Posterior vena cava (tissue), 2 donors: ENCODE measurements around the gene UQCRFS1. TPM values are rescaled to one million over a fixed set of nuclear protein-coding genes. Genes with fewer than 3 reads are reported as not detected.
"Not testable (repeated sequence)": the region's sequence is repeated elsewhere in the genome, so short reads cannot be mapped to it uniquely, and the experiment has no call there.

Experiments
- DNase-seq: peaks from one replicate; pipeline ENCODE4 v3.0.0-alpha.2; 2020; ENCODE audit warnings: low spot score
- intact Hi-C, 2 donors: fragments of 100-400 bp; cut with DNase I; formaldehyde crosslinking; loops; one replicate each; pipeline versions ENCODE4 v1.14.1 to v1.14.2; 2022 to 2023
- total RNA-seq, 2 donors: library from RNA; stranded (reverse); fragmentation: NEBNext Ultra II Directional; extraction: Animal tissue kit (Norgen Biotek cat#: 25700); gene quantifications; one replicate each; pipeline ENCODE4 v1.2.1, GENCODE V29; 2021
- donor health status: DM: yes; HTN: yes; CAD: no.
- donor health status: DM: yes; HTN: yes; CAD: no.

The UQCRFS1 gene
- total RNA-seq, 2 donors from 2014 or later = 22.3 to 22.6 TPM

- intact Hi-C loops, DNase-seq: not testable (repeated sequence)
Measured at GRCh38 chr19:29231306-29231705, 18.4 kb upstream of the UQCRFS1 start.

GRCh38 chr19:29217616-29218015 is 4.7 kb upstream of the UQCRFS1 start:
- intact Hi-C loops = no loop called here
- no peak for DNase-seq

- DNase-seq = no peak
- intact Hi-C loops = no loop called here
Measured at GRCh38 chr19:29216021-29216420, 3.1 kb upstream of the UQCRFS1 start.

GRCh38 chr19:29215322-29215845 is 2.4 kb upstream of the UQCRFS1 start:
- intact Hi-C loops = no loop called here
- DNase-seq = no peak

- intact Hi-C loops = no loop called here
- no peak for DNase-seq
Measured at GRCh38 chr19:29214411-29214810, 1.5 kb upstream of the UQCRFS1 start.

- intact Hi-C loops = no loop called here
- DNase-seq = no peak
Measured at GRCh38 chr19:29212356-29212647, 649 bp downstream of the UQCRFS1 start.

- intact Hi-C loops = no loop called here
- DNase-seq = no peak
Measured at GRCh38 chr19:29211562-29212355, 1.2 kb downstream of the UQCRFS1 start.

GRCh38 chr19:29211041-29211440 is 1.9 kb downstream of the UQCRFS1 start:
- DNase-seq, intact Hi-C loops: not testable (repeated sequence)

- DNase-seq, intact Hi-C loops: not testable (repeated sequence)
Measured at GRCh38 chr19:29210502-29210901, 2.4 kb downstream of the UQCRFS1 start.

- DNase-seq, intact Hi-C loops: not testable (repeated sequence)
Measured at GRCh38 chr19:29207403-29208187, 5.4 kb downstream of the UQCRFS1 start.

GRCh38 chr19:29206453-29206852 is 6.5 kb downstream of the UQCRFS1 start:
- no peak for DNase-seq
- intact Hi-C loops = no loop called here

GRCh38 chr19:29202281-29202680 is 10.7 kb downstream of the UQCRFS1 start:
- intact Hi-C loops = no loop called here
- DNase-seq = no peak

- no peak for DNase-seq
- intact Hi-C loops = no loop called here
Measured at GRCh38 chr19:29201855-29202254, 11.1 kb downstream of the UQCRFS1 start.

- intact Hi-C loops = no loop called here
- no peak for DNase-seq
Measured at GRCh38 chr19:29194658-29195057, 18.3 kb downstream of the UQCRFS1 start.

GRCh38 chr19:29193155-29193554 is 19.8 kb downstream of the UQCRFS1 start:
- DNase-seq = no peak
- intact Hi-C loops = no loop called here

- DNase-seq = no peak
- intact Hi-C loops = no loop called here
Measured at GRCh38 chr19:29191005-29191404, 21.9 kb downstream of the UQCRFS1 start.

GRCh38 chr19:29189033-29189360 is 24.0 kb downstream of the UQCRFS1 start:
- intact Hi-C loops = no loop called here

GRCh38 chr19:29188289-29189032 is 24.5 kb downstream of the UQCRFS1 start:
- no peak for DNase-seq
- intact Hi-C loops = no loop called here

More at GRCh38 chr19:29189033-29189360, 24.0 kb downstream of the UQCRFS1 start:
- no peak for DNase-seq

- intact Hi-C loops = no loop called here
- DNase-seq = no peak
Measured at GRCh38 chr19:29187676-29188075, 25.3 kb downstream of the UQCRFS1 start.

- no peak for DNase-seq
- intact Hi-C loops = no loop called here
Measured at GRCh38 chr19:29185427-29185826, 27.5 kb downstream of the UQCRFS1 start.
